Naive thymus-derived CD4-positive, alpha-beta T cell (primary cell): ENCODE results near the gene ATAD2B. TPM values are rescaled to one million over a fixed set of nuclear protein-coding genes. Genes with fewer than 3 reads are reported as not detected.
A peak's percentile ranks its signal among the peaks of the same experiment; 100 is the strongest.

ENCODE experiments used
- ATAC-seq: fragments of 150-1000 bp; cut with Tn5 transposase; 2 replicates; pipeline ENCODE4 v1.10.0; 2021; ENCODE audit warnings: mild to moderate bottlenecking, moderate library complexity
- CTCF ChIA-PET: fragments of 350-600 bp; sonication (Branson Sonifier 250); formaldehyde crosslinking; loops from one replicate; lab custom pipeline; 2021; ENCODE audit warnings: antibody characterized with exemption; lab: Charles Lee
- POLR2A ChIA-PET: fragments of 350-600 bp; sonication (Branson Sonifier 250); formaldehyde crosslinking; loops from one replicate; lab custom pipeline; 2021; ENCODE audit warnings: antibody characterized with exemption, inconsistent platforms; lab: Charles Lee
- DNase-seq, 9 donors: peaks; one replicate each; pipeline versions ENCODE4 v3.0.0 to v3.0.0-alpha.2; 2020 to 2022; ENCODE audit warnings: mixed read lengths in 1 of 9
- H3K27ac ChIP-seq: one replicate; pipeline ENCODE4 v1.7.0; 2013; ENCODE audit warnings: mild to moderate bottlenecking, low read depth, low read length, moderate library complexity
- H3K27me3 ChIP-seq, 2 donors: one replicate each; pipeline ENCODE4 v1.7.0; 2013; ENCODE audit warnings: low read length in 2 of 2, mild to moderate bottlenecking in 2 of 2, moderate library complexity in 2 of 2; ENCODE audit not compliant: control insufficient read depth in 2 of 2, insufficient read depth in 2 of 2
- H3K36me3 ChIP-seq, 3 experiments: 1 replicate in 2 of 3; 2 replicates in 1 of 3; pipeline ENCODE4 v1.7.0; 2013; ENCODE audit warnings: low read length in 3 of 3, mild to moderate bottlenecking in 3 of 3, moderate library complexity in 1 of 3; ENCODE audit not compliant: insufficient read depth in 3 of 3, control insufficient read depth in 2 of 3
- H3K4me1 ChIP-seq, 2 donors: one replicate each; pipeline ENCODE4 v1.7.0; 2013; ENCODE audit warnings: low read length in 2 of 2, mild to moderate bottlenecking in 2 of 2, moderate library complexity in 1 of 2; ENCODE audit not compliant: control insufficient read depth in 2 of 2, insufficient read depth in 2 of 2
- H3K4me3 ChIP-seq: 2 replicates; pipeline ENCODE4 v1.7.0; 2013; ENCODE audit warnings: mild to moderate bottlenecking, low read length
- H3K9me3 ChIP-seq, 3 experiments: 1 replicate in 2 of 3; 2 replicates in 1 of 3; pipeline ENCODE4 v1.7.0; 2013; ENCODE audit warnings: low read length in 3 of 3; ENCODE audit not compliant: control insufficient read depth in 2 of 3
- H3K27ac Mint-ChIP-seq, 9 donors: one replicate each; pipeline ENCODE4 v1.8.0; 2020 to 2022; ENCODE audit warnings: mixed read lengths in 9 of 9, mild to moderate bottlenecking in 8 of 9, moderate library complexity in 5 of 9, inconsistent platforms in 2 of 9
- H3K27me3 Mint-ChIP-seq, 5 donors: one replicate each; pipeline ENCODE4 v1.8.0; 2021 to 2022; ENCODE audit warnings: mixed read lengths in 5 of 5, mild to moderate bottlenecking in 1 of 5
- H3K36me3 Mint-ChIP-seq, 5 donors: one replicate each; pipeline ENCODE4 v1.8.0; 2020 to 2022; ENCODE audit warnings: mixed read lengths in 5 of 5, mild to moderate bottlenecking in 3 of 5, inconsistent platforms in 1 of 5
- H3K4me1 Mint-ChIP-seq, 7 donors: one replicate each; pipeline ENCODE4 v1.8.0; 2020 to 2022; ENCODE audit warnings: mixed read lengths in 7 of 7, mild to moderate bottlenecking in 3 of 7, inconsistent platforms in 1 of 7
- H3K4me3 Mint-ChIP-seq, 10 donors: one replicate each; pipeline ENCODE4 v1.8.0; 2020 to 2022; ENCODE audit warnings: mild to moderate bottlenecking in 10 of 10, mixed read lengths in 10 of 10, moderate library complexity in 6 of 10, inconsistent platforms in 2 of 10
- H3K9me3 Mint-ChIP-seq, 11 donors: one replicate each; pipeline ENCODE4 v1.8.0; 2020 to 2022; ENCODE audit warnings: mixed read lengths in 11 of 11, mild to moderate bottlenecking in 4 of 11, inconsistent platforms in 1 of 11, moderate library complexity in 1 of 11
- intact Hi-C, 2 donors: fragments of 100-400 bp; cut with micrococcal nuclease; formaldehyde crosslinking; loops; one replicate each; pipeline ENCODE4 v1.15.1; 2023
- polyA plus RNA-seq, 2 donors: library from polyadenylated mRNA; unstranded; fragments of 300-500 nt; fragmentation: Illumina TruSeq; gene quantifications; one replicate each; pipeline ENCODE4 v1.2.3, GENCODE V29; 2021
- total RNA-seq, 6 experiments: library from RNA in 5 of 6; stranded (reverse) in 5 of 6; gene quantifications; 1 replicate in 5 of 6; 2 replicates in 1 of 6; pipeline ENCODE4 v1.2.3 and lab custom pipeline; 2021 to 2026

ATAD2B gene
- total and polyA plus RNA-seq, 7 experiments from 2014 or later, result 10.2 to 55.8 (median 38.0) TPM

- H3K27ac Mint-ChIP-seq, result no peak overlapping the region
- no peak overlapping the region for H3K4me3 Mint-ChIP-seq
- Histone ChIP-seq H3K27me3 (no peaks in the 10 kb centered on the region), H3K4me1 (no peaks in the 10 kb centered on the region), H3K36me3 (peaks cover 0 to 22% (median 0%) of the 10 kb centered on the region in 3 experiments), H3K4me3 (no peak overlapping the region), H3K27ac (no peak overlapping the region), H3K9me3 (no peaks in the 10 kb centered on the region)
- peaks cover 0 to 7% (median 0%) of the 10 kb centered on the region in 11 donors for H3K9me3 Mint-ChIP-seq
- intact Hi-C loops, result no loop called here
- DNase-seq (no peak), ATAC-seq (no peak)
- H3K36me3 Mint-ChIP-seq, result peaks cover 4 to 41% (median 31%) of the 10 kb centered on the region in 5 donors
- ChIA-PET POLR2A (no interaction called here), CTCF (no interaction called here)
- H3K27me3 Mint-ChIP-seq, result no peaks in the 10 kb centered on the region
- H3K4me1 Mint-ChIP-seq, result peaks cover 0 to 7% (median 0%) of the 10 kb centered on the region in 7 donors
These were observed 89.9 kb downstream of the ATAD2B start for GRCh38 chr2:23836971-23837565.

GRCh38 chr2:23836505-23836904 lies 90.4 kb downstream of the ATAD2B start:
- POLR2A ChIA-PET, result no interaction called here
- no peak overlapping the region for H3K27ac ChIP-seq
- H3K9me3 ChIP-seq, result no peaks in the 10 kb centered on the region
- no peaks in the 10 kb centered on the region for H3K27me3 Mint-ChIP-seq
- intact Hi-C loops, result no loop called here
- no peak overlapping the region for H3K4me3 Mint-ChIP-seq
- peaks cover 4 to 35% (median 25%) of the 10 kb centered on the region in 5 donors for H3K36me3 Mint-ChIP-seq
- H3K4me1 ChIP-seq, result no peaks in the 10 kb centered on the region
- no peak for ATAC-seq
- peaks cover 0 to 7% (median 0%) of the 10 kb centered on the region in 11 donors for H3K9me3 Mint-ChIP-seq
- CTCF ChIA-PET, result interaction anchor here (1.4 kb wide), 1 partner anchor 10 kb away, joined by 6 read pairs; no protein-coding TSS in a partner anchor
- no peak overlapping the region for H3K27ac Mint-ChIP-seq
- no peak overlapping the region for H3K4me3 ChIP-seq
- H3K27me3 ChIP-seq, result no peaks in the 10 kb centered on the region
- H3K36me3 ChIP-seq, result peaks cover 0 to 22% (median 0%) of the 10 kb centered on the region in 3 experiments
- peaks cover 0 to 7% (median 0%) of the 10 kb centered on the region in 7 donors for H3K4me1 Mint-ChIP-seq
- no peak for DNase-seq

- Mint-ChIP-seq H3K36me3 (peaks cover 4 to 32% (median 23%) of the 10 kb centered on the region in 5 donors), H3K9me3 (peaks cover 0 to 7% (median 0%) of the 10 kb centered on the region in 11 donors), H3K4me3 (no peak overlapping the region), H3K27ac (no peak overlapping the region), H3K27me3 (no peaks in the 10 kb centered on the region), H3K4me1 (peaks cover 0 to 7% (median 0%) of the 10 kb centered on the region in 7 donors)
- Histone ChIP-seq H3K27me3 (no peaks in the 10 kb centered on the region), H3K9me3 (no peaks in the 10 kb centered on the region), H3K36me3 (peaks cover 0 to 22% (median 0%) of the 10 kb centered on the region in 3 experiments), H3K4me3 (no peak overlapping the region), H3K27ac (no peak overlapping the region), H3K4me1 (no peaks in the 10 kb centered on the region)
- no peak for DNase-seq
- ChIA-PET POLR2A (interaction anchor here (0.8 kb wide), 1 partner anchor 91 kb away, joined by 3 read pairs; the partner anchor contains the start of gene ATAD2B), CTCF (interaction anchor here (0.6 to 1.4 kb wide), 3 partner anchors 9 to 245 kb away, joined by 3 to 6 read pairs (median 3); no protein-coding TSS in a partner anchor)
- intact Hi-C loops, result no loop called here
- no peak for ATAC-seq
These were observed 90.9 kb downstream of the ATAD2B start for GRCh38 chr2:23835988-23836387.

DNA sequence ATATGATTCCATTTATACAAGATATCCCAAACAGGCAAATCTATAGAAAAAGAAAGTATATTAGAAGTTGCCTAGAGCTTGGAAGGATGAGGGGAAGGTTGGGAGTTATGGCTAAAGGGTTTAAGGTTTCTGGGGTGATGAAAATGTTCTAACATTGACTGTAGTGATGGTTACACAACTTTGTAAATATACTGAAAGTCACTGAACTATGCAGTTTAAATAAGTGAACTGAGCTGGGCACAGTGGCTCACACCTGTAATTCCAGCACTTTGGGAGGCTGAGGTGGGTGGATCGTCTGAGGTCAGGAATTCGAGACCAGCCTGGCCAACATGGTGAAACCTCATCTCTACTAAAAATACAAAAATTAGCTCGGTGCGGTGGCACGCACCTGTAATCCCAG lies 91.5 kb downstream of the ATAD2B start:
- Mint-ChIP-seq H3K4me3 (no peak overlapping the region), H3K9me3 (peaks cover 0 to 4% (median 0%) of the 10 kb centered on the region in 11 donors), H3K36me3 (peaks cover 2 to 28% (median 18%) of the 10 kb centered on the region in 5 donors), H3K4me1 (peaks cover 0 to 7% (median 0%) of the 10 kb centered on the region in 7 donors), H3K27ac (peak overlapping the region in 1 of 9 donors; percentile 8), H3K27me3 (no peaks in the 10 kb centered on the region)
- ChIA-PET CTCF (interaction anchor here (1.1 to 1.4 kb wide), 2 partner anchors 8 to 11 kb away, joined by 3 to 6 read pairs; no protein-coding TSS in a partner anchor), POLR2A (interaction anchor here (0.8 kb wide), 1 partner anchor 91 kb away, joined by 3 read pairs; the partner anchor contains the start of gene ATAD2B)
- H3K27ac ChIP-seq, result no peak overlapping the region
- ATAC-seq (no peak), DNase-seq (no peak)
- no peak overlapping the region for H3K4me3 ChIP-seq
- no peaks in the 10 kb centered on the region for H3K9me3 ChIP-seq
- H3K4me1 ChIP-seq, result no peaks in the 10 kb centered on the region
- H3K36me3 ChIP-seq, result peaks cover 0 to 18% (median 0%) of the 10 kb centered on the region in 3 experiments
- no peaks in the 10 kb centered on the region for H3K27me3 ChIP-seq
- intact Hi-C loops, result no loop called here

- intact Hi-C loops, result loop anchor here in 1 of 2 donors (10.0 kb wide), 1 partner anchor 406 kb away; no protein-coding TSS in a partner anchor
- H3K36me3 ChIP-seq, result no peaks in the 10 kb centered on the region
- H3K4me3 Mint-ChIP-seq, result no peak overlapping the region
These were observed 97.9 kb downstream of the ATAD2B start for GRCh38 chr2:23828986-23829385.

GRCh38 chr2:23828256-23828980 lies 98.5 kb downstream of the ATAD2B start:
- H3K4me3 Mint-ChIP-seq, result no peak overlapping the region
- Histone ChIP-seq H3K4me3 (no peak overlapping the region), H3K27ac (no peak overlapping the region), H3K4me1 (no peaks in the 10 kb centered on the region), H3K9me3 (no peaks in the 10 kb centered on the region), H3K36me3 (no peaks in the 10 kb centered on the region), H3K27me3 (no peaks in the 10 kb centered on the region)
- peak overlapping the region in 6 of 9 donors; percentile 17 to 82 (median 55) for H3K27ac Mint-ChIP-seq
- H3K36me3 Mint-ChIP-seq, result peaks cover 0 to 16% (median 3%) of the 10 kb centered on the region in 5 donors
- ChIA-PET CTCF (no interaction called here), POLR2A (interaction anchor here (0.7 kb wide), 1 partner anchor 37 kb away, joined by 4 read pairs; no protein-coding TSS in a partner anchor)
- peaks cover 0 to 9% (median 2%) of the 10 kb centered on the region in 7 donors for H3K4me1 Mint-ChIP-seq
- no peaks in the 10 kb centered on the region for H3K9me3 Mint-ChIP-seq
- no peak for DNase-seq
- ATAC-seq, result no peak
- H3K27me3 Mint-ChIP-seq, result no peaks in the 10 kb centered on the region
- intact Hi-C loops, result loop anchor here in 1 of 2 donors (10.0 kb wide), 1 partner anchor 406 kb away; no protein-coding TSS in a partner anchor

More at GRCh38 chr2:23828986-23829385, 97.9 kb downstream of the ATAD2B start:
- H3K27me3 Mint-ChIP-seq, result no peaks in the 10 kb centered on the region
- no peaks in the 10 kb centered on the region for H3K27me3 ChIP-seq
- no peaks in the 10 kb centered on the region for H3K9me3 Mint-ChIP-seq
- H3K9me3 ChIP-seq, result no peaks in the 10 kb centered on the region
- no peak for ATAC-seq
- H3K36me3 Mint-ChIP-seq, result peaks cover 0 to 16% (median 3%) of the 10 kb centered on the region in 5 donors
- H3K27ac ChIP-seq, result no peak overlapping the region
- H3K4me1 ChIP-seq, result no peaks in the 10 kb centered on the region
- ChIA-PET CTCF (no interaction called here), POLR2A (no interaction called here)
- H3K4me3 ChIP-seq, result no peak overlapping the region
- H3K4me1 Mint-ChIP-seq, result peaks cover 0 to 9% (median 2%) of the 10 kb centered on the region in 7 donors
- H3K27ac Mint-ChIP-seq, result peak overlapping the region in 3 of 9 donors; percentile 50 to 82 (median 64)
- DNase-seq, result no peak
